Measurements from ENCODE around the gene TTLL10. TPM values are rescaled to one million over a fixed set of nuclear protein-coding genes. Genes with fewer than 3 reads are reported as not detected.
A peak's percentile ranks its signal among the peaks of the same experiment; 100 is the strongest.

TTLL10 gene
- total RNA-seq, 1 experiment from 2014 or later: 0.29 TPM

DNA sequence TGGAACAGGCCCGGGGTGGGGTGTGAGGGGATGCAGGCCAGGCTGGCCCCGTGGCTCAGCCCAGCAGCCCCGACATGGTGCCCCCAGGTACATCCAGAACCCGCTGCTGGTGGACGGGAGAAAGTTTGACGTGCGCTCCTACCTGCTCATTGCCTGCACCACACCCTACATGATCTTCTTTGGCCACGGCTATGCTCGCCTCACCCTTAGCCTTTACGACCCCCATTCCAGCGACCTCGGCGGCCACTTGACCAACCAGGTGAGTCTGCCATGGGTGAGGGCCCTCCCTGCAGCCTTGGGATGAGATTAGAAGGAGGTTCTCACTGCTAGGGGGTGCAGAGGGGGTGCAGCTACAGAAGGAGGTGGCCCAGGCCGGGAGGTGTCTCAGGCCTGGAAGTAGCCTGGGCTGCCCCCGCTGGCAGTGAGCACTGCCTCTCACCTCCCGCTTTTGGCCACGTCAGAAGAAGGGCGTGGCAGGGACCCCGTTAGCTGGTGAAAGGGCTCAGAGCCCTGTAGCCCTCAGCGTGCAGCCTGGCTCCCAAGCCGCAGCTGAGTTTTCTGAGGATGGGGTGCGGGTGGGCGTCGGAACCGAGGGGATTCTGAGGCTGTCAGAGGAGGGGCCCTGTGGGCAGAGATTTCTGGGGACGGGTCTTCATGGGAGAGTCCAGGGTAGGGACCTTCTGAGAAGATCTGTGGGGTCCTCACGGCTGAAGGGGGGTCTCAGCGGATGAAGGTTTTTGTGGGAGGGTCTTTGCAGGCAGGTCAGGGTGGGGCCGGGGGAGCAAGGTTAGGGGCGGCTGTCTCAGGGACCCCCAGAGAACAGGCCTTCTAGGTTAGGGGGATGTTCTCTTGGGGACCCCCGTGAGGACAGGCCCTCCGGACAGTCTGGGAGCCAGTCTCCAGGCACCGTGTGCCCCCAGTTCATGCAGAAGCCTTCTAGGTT lies 10.4 kb downstream of the TTLL10 start:
- POLR2A ChIA-PET: no interaction called here
- H3K27me3 Mint-ChIP-seq (ENCODE audit: insufficient read depth, unreplicated experiment): no peaks in the 10 kb centered on the region
- no peaks in the 10 kb centered on the region for H3K4me1 Mint-ChIP-seq (ENCODE audit: low read depth, unreplicated experiment)
- no peak for DNase-seq
- H3K9me3 Mint-ChIP-seq (ENCODE audit: unreplicated experiment): no peaks in the 10 kb centered on the region
- no peak overlapping the region for H3K27ac Mint-ChIP-seq (ENCODE audit: unreplicated experiment)
- no peaks in the 10 kb centered on the region for H3K36me3 Mint-ChIP-seq (ENCODE audit: insufficient read depth, unreplicated experiment)
- H3K36me3 ChIP-seq (ENCODE audit: control insufficient read depth, insufficient read depth, low read length): no peaks in the 10 kb centered on the region
- CTCF ChIA-PET: no interaction called here
- no TSS peak for BruUV-seq (replicated peaks)
- H3K9me3 ChIP-seq: no peaks in the 10 kb centered on the region
- no peak overlapping the region for H3K4me3 Mint-ChIP-seq (ENCODE audit: unreplicated experiment)
- no peaks in the 10 kb centered on the region for H3K27me3 ChIP-seq (replicated peaks; ENCODE audit: control insufficient read depth, insufficient read depth, low read length)
- H3K4me1 ChIP-seq: no peaks in the 10 kb centered on the region
- TF ChIP-seq, protein P1, sequence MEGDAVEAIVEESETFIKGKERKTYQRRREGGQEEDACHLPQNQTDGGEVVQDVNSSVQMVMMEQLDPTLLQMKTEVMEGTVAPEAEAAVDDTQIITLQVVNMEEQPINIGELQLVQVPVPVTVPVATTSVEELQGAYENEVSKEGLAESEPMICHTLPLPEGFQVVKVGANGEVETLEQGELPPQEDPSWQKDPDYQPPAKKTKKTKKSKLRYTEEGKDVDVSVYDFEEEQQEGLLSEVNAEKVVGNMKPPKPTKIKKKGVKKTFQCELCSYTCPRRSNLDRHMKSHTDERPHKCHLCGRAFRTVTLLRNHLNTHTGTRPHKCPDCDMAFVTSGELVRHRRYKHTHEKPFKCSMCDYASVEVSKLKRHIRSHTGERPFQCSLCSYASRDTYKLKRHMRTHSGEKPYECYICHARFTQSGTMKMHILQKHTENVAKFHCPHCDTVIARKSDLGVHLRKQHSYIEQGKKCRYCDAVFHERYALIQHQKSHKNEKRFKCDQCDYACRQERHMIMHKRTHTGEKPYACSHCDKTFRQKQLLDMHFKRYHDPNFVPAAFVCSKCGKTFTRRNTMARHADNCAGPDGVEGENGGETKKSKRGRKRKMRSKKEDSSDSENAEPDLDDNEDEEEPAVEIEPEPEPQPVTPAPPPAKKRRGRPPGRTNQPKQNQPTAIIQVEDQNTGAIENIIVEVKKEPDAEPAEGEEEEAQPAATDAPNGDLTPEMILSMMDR (IDR thresholded peaks at IDR 0.05; ENCODE audit: insufficient read depth in 1 of 2, low read depth in 1 of 2, low read length in 1 of 2, severe bottlenecking in 1 of 2, unreplicated experiment in 1 of 2): no peak
- intact Hi-C loops (cut with micrococcal nuclease; ENCODE audit: unreplicated experiment): no loop called here
- H3K4me3 ChIP-seq (ENCODE audit: low read depth, low read length): no peak overlapping the region

DNA sequence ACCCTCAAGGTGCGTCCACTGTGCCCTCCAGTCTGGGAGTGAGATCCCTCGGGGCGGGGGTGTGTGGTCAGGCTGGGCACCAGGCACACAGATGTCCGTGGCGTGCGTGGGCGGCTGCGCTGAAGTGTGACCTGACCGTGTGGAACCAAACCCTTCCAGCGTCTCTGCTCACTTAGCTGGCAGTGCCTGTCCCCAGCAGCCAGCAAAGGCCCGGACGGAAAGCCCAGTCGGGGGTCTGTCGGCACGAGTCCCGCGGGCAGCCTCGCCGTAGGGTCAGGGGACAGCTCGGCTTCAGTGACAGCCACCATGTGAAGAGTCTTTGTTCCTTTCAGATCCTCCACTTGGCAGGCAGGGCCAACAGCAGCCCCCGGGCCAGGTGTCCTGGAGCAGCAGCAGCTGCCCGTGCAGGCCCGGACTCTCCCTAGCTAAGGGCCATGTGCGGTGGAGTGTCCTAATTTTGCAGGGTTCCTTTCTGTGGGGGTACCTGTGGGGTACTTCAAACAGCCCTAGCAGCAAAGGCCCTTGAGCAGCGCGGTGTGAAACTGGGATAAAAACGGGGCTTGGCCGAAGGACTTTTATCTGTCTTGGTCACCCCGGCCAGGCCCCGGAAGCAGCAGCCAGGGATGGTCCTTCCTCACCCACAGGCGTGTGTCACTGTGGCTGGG lies 11.6 kb downstream of the TTLL10 start:
- Mint-ChIP-seq H3K9me3 (ENCODE audit: unreplicated experiment) (no peaks in the 10 kb centered on the region), H3K36me3 (ENCODE audit: insufficient read depth, unreplicated experiment) (no peaks in the 10 kb centered on the region), H3K4me3 (ENCODE audit: unreplicated experiment) (no peak overlapping the region), H3K27ac (ENCODE audit: unreplicated experiment) (no peak overlapping the region), H3K27me3 (ENCODE audit: insufficient read depth, unreplicated experiment) (no peaks in the 10 kb centered on the region), H3K4me1 (ENCODE audit: low read depth, unreplicated experiment) (no peaks in the 10 kb centered on the region)
- Histone ChIP-seq H3K9me3 (no peaks in the 10 kb centered on the region), H3K4me1 (no peaks in the 10 kb centered on the region), H3K4me3 (ENCODE audit: low read depth, low read length) (no peak overlapping the region), H3K27me3 (replicated peaks; ENCODE audit: control insufficient read depth, insufficient read depth, low read length) (no peaks in the 10 kb centered on the region), H3K36me3 (ENCODE audit: control insufficient read depth, insufficient read depth, low read length) (no peaks in the 10 kb centered on the region)
- TF ChIP-seq, protein P1 (IDR thresholded peaks at IDR 0.05; ENCODE audit: insufficient read depth in 1 of 2, low read depth in 1 of 2, low read length in 1 of 2, severe bottlenecking in 1 of 2, unreplicated experiment in 1 of 2): no peak
- POLR2A ChIA-PET: no interaction called here
- intact Hi-C loops (cut with micrococcal nuclease; ENCODE audit: unreplicated experiment): no loop called here
- CTCF ChIA-PET: no interaction called here
- BruUV-seq (replicated peaks): no TSS peak
- DNase-seq: peak in 1 of 2 experiments; percentile 17

DNA sequence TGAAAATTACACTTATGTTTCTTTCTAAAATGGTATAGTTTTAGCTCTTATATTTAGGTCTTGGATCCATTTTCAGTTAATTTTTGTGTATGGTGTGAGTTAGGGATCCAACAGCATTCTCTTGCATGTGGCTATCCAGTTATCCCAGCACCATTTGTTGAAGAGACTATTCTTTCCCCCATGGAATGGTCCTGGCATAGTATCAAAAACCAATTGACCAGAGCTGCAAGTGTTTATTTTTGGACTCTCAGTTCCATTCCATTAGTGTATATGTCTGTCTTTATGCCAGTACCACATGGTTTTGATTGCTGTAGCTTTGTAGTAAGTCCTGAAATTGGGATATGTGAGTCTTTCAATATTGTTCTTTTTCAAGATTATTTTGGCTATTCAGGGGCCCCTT lies 14.3 kb downstream of the TTLL10 start:
- Histone ChIP-seq H3K4me3 (ENCODE audit: low read depth, low read length) (no peak overlapping the region), H3K36me3 (ENCODE audit: control insufficient read depth, insufficient read depth, low read length) (no peaks in the 10 kb centered on the region), H3K4me1 (no peaks in the 10 kb centered on the region), H3K9me3 (no peaks in the 10 kb centered on the region), H3K27me3 (replicated peaks; ENCODE audit: control insufficient read depth, insufficient read depth, low read length) (no peaks in the 10 kb centered on the region)
- no peak for DNase-seq
- no peak overlapping the region for H3K4me3 Mint-ChIP-seq (ENCODE audit: unreplicated experiment)
- BruUV-seq (replicated peaks): no TSS peak
- CTCF ChIA-PET: no interaction called here
- POLR2A ChIA-PET: no interaction called here
- no peak overlapping the region for H3K27ac Mint-ChIP-seq (ENCODE audit: unreplicated experiment)
- intact Hi-C loops (cut with micrococcal nuclease; ENCODE audit: unreplicated experiment): no loop called here
- H3K27me3 Mint-ChIP-seq (ENCODE audit: insufficient read depth, unreplicated experiment): no peaks in the 10 kb centered on the region
- H3K9me3 Mint-ChIP-seq (ENCODE audit: unreplicated experiment): peaks cover 9% of the 10 kb centered on the region
- H3K36me3 Mint-ChIP-seq (ENCODE audit: insufficient read depth, unreplicated experiment): no peaks in the 10 kb centered on the region
- H3K4me1 Mint-ChIP-seq (ENCODE audit: low read depth, unreplicated experiment): no peaks in the 10 kb centered on the region
- TF ChIP-seq, protein P1 (IDR thresholded peaks at IDR 0.05; ENCODE audit: insufficient read depth in 1 of 2, low read depth in 1 of 2, low read length in 1 of 2, severe bottlenecking in 1 of 2, unreplicated experiment in 1 of 2): no peak

All from Caco-2 (cell line).